GM23248 (cell line): ENCODE data around the gene B4GALT6. TPM values are rescaled to one million over a fixed set of nuclear protein-coding genes. Genes with fewer than 3 reads are reported as not detected.

Experiments used
- DNase-seq: peaks from one replicate; pipeline ENCODE4 v3.0.0-alpha.2; 2015
- H2AFZ ChIP-seq: fragments of 200-600 bp; sonication (generic); 2 replicates; pipeline ENCODE4 v1.6.1; 2016; ENCODE audit warnings: antibody characterized with exemption
- H3F3A ChIP-seq: fragments of 200-600 bp; sonication (generic); 2 replicates; pipeline ENCODE4 v1.6.1; 2016; ENCODE audit warnings: mild to moderate bottlenecking, antibody characterized with exemption, mixed run types; ENCODE audit not compliant: insufficient read depth
- H3K27ac ChIP-seq: fragments of 200-600 bp; sonication (generic); 2 replicates; pipeline ENCODE4 v1.5.1; 2016; ENCODE audit warnings: mild to moderate bottlenecking
- H3K27me3 ChIP-seq: fragments of 200-600 bp; sonication (generic); replicated peaks from 2 replicates; pipeline ENCODE4 v1.6.1; 2016; ENCODE audit warnings: mild to moderate bottlenecking; ENCODE audit not compliant: insufficient read depth
- H3K36me3 ChIP-seq: fragments of 200-600 bp; sonication (generic); 2 replicates; pipeline ENCODE4 v1.6.1; 2016; ENCODE audit warnings: low read depth, mild to moderate bottlenecking
- H3K4me1 ChIP-seq: fragments of 200-600 bp; sonication (generic); 2 replicates; pipeline ENCODE4 v1.6.1; 2016; ENCODE audit warnings: mild to moderate bottlenecking; ENCODE audit not compliant: insufficient read depth
- H3K4me2 ChIP-seq: fragments of 200-600 bp; sonication (generic); one replicate; pipeline ENCODE4 v1.6.1; 2016; ENCODE audit warnings: mild to moderate bottlenecking; ENCODE audit not compliant: unreplicated experiment
- H3K4me3 ChIP-seq: fragments of 200-600 bp; sonication (generic); 2 replicates; pipeline ENCODE4 v1.5.1; 2016; ENCODE audit warnings: mild to moderate bottlenecking
- H3K79me2 ChIP-seq: fragments of 200-600 bp; sonication (generic); 2 replicates; pipeline ENCODE4 v1.6.1; 2016; ENCODE audit warnings: mild to moderate bottlenecking; ENCODE audit not compliant: insufficient read depth
- H3K9ac ChIP-seq: fragments of 200-600 bp; sonication (generic); 2 replicates; pipeline ENCODE4 v1.6.1; 2016; ENCODE audit warnings: mild to moderate bottlenecking
- H3K9me2 ChIP-seq: fragments of 200-600 bp; sonication (generic); 2 replicates; pipeline ENCODE4 v1.6.1; 2016; ENCODE audit warnings: mixed run types, mild to moderate bottlenecking, moderate library complexity; ENCODE audit not compliant: insufficient read depth
- H3K9me3 ChIP-seq: fragments of 200-600 bp; sonication (generic); one replicate; pipeline ENCODE4 v1.6.1; 2017; ENCODE audit warnings: low read depth
- H4K20me1 ChIP-seq: fragments of 200-600 bp; sonication (generic); 2 replicates; pipeline ENCODE4 v1.6.0; 2016; ENCODE audit not compliant: insufficient read depth
- EZH2 ChIP-seq: fragments of 200-600 bp; sonication (generic); IDR thresholded peaks from 2 replicates; pipeline ENCODE4 v1.6.1; 2018; ENCODE audit warnings: antibody characterized with exemption, mild to moderate bottlenecking; ENCODE audit not compliant: insufficient read depth, poor library complexity, severe bottlenecking
- EZH2phosphoT487 ChIP-seq: fragments of 200-600 bp; sonication (generic); IDR thresholded peaks from 2 replicates; pipeline ENCODE4 v1.6.1; 2018; ENCODE audit warnings: antibody characterized with exemption, moderate library complexity, mild to moderate bottlenecking, low read depth; ENCODE audit not compliant: insufficient read depth
- WGBS, 2 experiments: methylation state at CpG; one replicate each; pipeline ENCODE4 v1.1.6; 2015 to 2017; ENCODE audit warnings: low lambda C conversion rate in 2 of 2, low coverage in 1 of 2; ENCODE audit errors: missing lambda C conversion rate in 2 of 2; 5-methylcytosine and 5-hydroxymethylcytosine counted together
- in situ Hi-C: fragments of 300-500 bp; cut with MboI; formaldehyde crosslinking; loops from 2 replicates; pipeline ENCODE4 v1.15.0; 2020
- polyA plus RNA-seq: library from polyadenylated mRNA; unstranded; fragments of >200 nt; fragmentation: Nextera tagmentation; extraction: Ambion mirVana; gene quantifications from 2 replicates; pipeline ENCODE4 v1.2.1, GENCODE V29; 2016
- total RNA-seq: library from RNA; depleted of rRNA; stranded (reverse); fragments of >200 nt; shearing (Covaris generic); gene quantifications from 2 replicates; pipeline ENCODE4 v1.2.3, GENCODE V29; 2014

Gene B4GALT6
- total and polyA plus RNA-seq, 2 experiments from 2014 or later: 1.2 to 2.4 TPM

DNA sequence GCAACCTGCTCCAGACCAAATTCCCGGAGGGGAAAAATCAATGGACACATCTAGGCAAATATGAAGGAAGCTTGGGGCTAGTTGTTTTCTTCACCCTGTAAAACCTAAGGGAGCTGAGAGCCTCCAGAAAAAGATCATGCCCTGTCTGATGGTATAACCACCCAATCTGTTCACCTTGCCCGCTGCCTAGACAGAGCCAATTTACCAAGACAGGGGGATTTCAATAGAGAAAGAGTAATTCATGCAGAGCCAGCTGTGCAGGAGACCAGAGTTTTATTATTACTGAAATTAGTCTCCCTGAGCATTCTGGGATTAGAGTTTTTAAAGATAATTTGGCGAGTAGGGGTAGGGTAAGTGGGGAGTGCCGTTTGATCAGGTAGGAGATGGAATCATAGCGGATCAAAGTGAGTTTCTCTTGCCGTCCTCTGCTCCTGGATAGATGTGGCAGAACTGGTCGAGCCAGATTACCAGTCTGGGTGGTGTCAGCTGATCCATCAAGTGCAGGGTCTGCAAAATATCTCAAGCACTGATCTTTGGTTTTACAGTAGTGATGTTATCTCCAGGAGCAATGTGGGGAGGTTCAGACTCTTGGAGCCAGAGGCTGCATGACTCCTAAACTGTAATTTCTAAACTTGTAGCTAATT lies 35.1 kb upstream of the B4GALT6 start:
- in situ Hi-C loops: no loop called here
- no peaks in the 10 kb centered on the region for H3K9me3 ChIP-seq

DNA sequence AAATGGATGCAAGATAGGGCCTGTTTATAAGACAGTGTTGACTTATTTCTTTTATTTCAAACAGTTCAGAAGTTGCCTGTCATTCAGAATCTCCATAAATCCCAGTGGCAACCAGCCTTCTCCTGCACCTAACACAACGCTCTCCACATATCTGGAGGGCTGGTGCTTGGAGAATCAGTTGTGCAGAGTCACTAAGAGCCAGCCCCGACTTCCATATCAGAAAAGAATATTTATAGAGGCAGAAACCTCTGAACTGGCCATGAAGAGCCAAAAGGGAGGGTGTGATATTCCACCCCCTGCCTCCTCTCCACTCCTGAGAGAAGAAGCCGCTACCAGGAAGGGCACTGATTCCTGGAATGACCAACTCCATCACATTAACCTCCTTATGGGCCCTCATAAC lies 34.0 kb upstream of the B4GALT6 start:
- no peaks in the 10 kb centered on the region for H3K9me2 ChIP-seq
- H3K79me2 ChIP-seq: no peaks in the 10 kb centered on the region
- no peak overlapping the region for H3K27ac ChIP-seq
- in situ Hi-C loops: no loop called here
- no peaks in the 10 kb centered on the region for H4K20me1 ChIP-seq
- no peak overlapping the region for H3K9ac ChIP-seq
- H3K27me3 ChIP-seq: no peaks in the 10 kb centered on the region
- no peaks in the 10 kb centered on the region for H3F3A ChIP-seq
- H2AFZ ChIP-seq: no peak overlapping the region
- no peaks in the 10 kb centered on the region for H3K9me3 ChIP-seq
- WGBS, 2 experiments: 32 to 37% methylated on average over 3 of the region's 3 CpGs
- no peak overlapping the region for H3K4me3 ChIP-seq
- H3K4me2 ChIP-seq: no peak overlapping the region
- DNase-seq: no peak
- no peaks in the 10 kb centered on the region for H3K4me1 ChIP-seq
- H3K36me3 ChIP-seq: no peaks in the 10 kb centered on the region
- TF ChIP-seq EZH2phosphoT487 (no peak), EZH2 (no peak)

More for the DNA sequence above, 35.1 kb upstream of the B4GALT6 start:
- DNase-seq: no peak
- no peaks in the 10 kb centered on the region for H3F3A ChIP-seq
- no peak overlapping the region for H3K4me3 ChIP-seq
- H3K36me3 ChIP-seq: no peaks in the 10 kb centered on the region
- no peaks in the 10 kb centered on the region for H4K20me1 ChIP-seq
- H3K27me3 ChIP-seq: 0 out of 2 replicates have a peak, but pooled peaks cover under 1% of the 10 kb centered on the region
- no peak overlapping the region for H3K9ac ChIP-seq
- H3K9me2 ChIP-seq: no peaks in the 10 kb centered on the region
- TF ChIP-seq EZH2 (no peak), EZH2phosphoT487 (no peak)
- H3K4me2 ChIP-seq: no peak overlapping the region
- no peak overlapping the region for H2AFZ ChIP-seq
- H3K27ac ChIP-seq: no peak overlapping the region
- no peaks in the 10 kb centered on the region for H3K79me2 ChIP-seq
- no peaks in the 10 kb centered on the region for H3K4me1 ChIP-seq
- 39 to 52% methylated on average over 7 of the region's 7 CpGs for WGBS, 2 experiments

DNA sequence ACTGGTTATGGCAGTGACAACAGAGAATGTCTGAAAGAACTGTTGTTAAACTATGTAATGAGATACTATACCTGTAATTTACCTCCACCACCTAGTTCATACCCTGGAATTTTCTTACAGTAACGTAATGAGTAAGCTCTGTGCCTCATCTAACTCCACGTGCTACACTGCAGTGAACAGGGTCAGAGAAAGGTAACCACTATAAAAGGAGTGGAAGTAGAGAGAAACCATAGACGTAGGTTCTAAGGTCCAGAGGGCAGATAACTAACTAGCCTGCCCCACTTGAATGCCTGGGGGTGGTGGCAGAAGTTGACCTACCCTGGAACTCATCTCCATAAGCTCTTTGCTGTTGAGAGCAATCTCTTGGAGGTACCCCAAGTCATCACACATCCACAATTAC lies 32.0 kb upstream of the B4GALT6 start:
- in situ Hi-C loops: no loop called here
- 35 to 38% methylated on average over 3 of the region's 3 CpGs for WGBS, 2 experiments
- H3K4me3 ChIP-seq: no peak overlapping the region
- H3K9ac ChIP-seq: no peak overlapping the region
- H3F3A ChIP-seq: no peaks in the 10 kb centered on the region
- H2AFZ ChIP-seq: no peak overlapping the region
- H4K20me1 ChIP-seq: no peaks in the 10 kb centered on the region
- H3K4me1 ChIP-seq: no peaks in the 10 kb centered on the region
- no peaks in the 10 kb centered on the region for H3K36me3 ChIP-seq
- H3K4me2 ChIP-seq: no peak overlapping the region
- DNase-seq: no peak
- no peaks in the 10 kb centered on the region for H3K9me2 ChIP-seq
- TF ChIP-seq EZH2 (no peak), EZH2phosphoT487 (no peak)
- no peaks in the 10 kb centered on the region for H3K9me3 ChIP-seq
- no peaks in the 10 kb centered on the region for H3K27me3 ChIP-seq
- no peaks in the 10 kb centered on the region for H3K79me2 ChIP-seq
- no peak overlapping the region for H3K27ac ChIP-seq

DNA sequence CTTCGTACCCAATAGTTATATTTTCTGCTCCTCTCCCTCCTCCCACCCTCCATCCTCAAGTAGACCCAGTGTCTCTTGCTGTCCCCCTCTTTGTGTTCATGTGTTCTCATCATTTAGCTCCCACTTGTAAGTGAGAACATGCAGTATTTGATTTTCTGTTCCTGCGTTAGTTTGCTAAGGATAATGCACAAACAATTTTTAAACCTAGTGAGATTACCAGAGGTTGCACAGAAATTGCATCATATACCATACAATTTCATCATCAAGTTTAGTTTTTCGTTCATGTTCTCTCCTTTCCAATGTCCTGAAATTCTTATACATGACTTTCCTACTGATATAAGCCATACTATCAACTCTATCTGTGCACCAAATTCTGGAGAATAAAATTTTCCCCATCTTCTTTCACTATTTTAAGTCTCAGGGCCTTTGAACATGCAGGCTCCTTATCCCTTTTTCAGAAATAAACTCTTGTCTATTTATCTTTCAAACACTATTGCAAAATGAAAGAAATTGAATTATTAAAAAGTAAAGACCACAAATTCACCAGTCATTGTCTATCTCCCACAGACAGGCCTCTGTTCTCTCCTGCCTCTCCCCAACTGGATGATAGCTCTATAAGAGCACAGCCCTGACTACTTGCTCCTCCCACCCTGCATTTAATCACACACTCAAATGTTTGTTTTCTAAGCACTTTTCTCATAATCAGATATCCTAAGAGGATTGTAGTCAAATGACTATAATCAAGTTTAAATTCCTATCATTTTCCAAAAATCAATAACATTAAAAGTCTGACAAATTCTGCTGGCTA lies 27.2 kb upstream of the B4GALT6 start:
- Histone ChIP-seq H3K36me3 (no peaks in the 10 kb centered on the region), H3K9me3 (no peaks in the 10 kb centered on the region), H3K27me3 (no peaks in the 10 kb centered on the region), H3K9ac (no peak overlapping the region), H3K4me2 (no peak overlapping the region), H3K27ac (no peak overlapping the region), H3F3A (no peaks in the 10 kb centered on the region), H3K9me2 (no peaks in the 10 kb centered on the region), H2AFZ (no peak overlapping the region), H3K79me2 (no peaks in the 10 kb centered on the region), H3K4me1 (no peaks in the 10 kb centered on the region), H4K20me1 (no peaks in the 10 kb centered on the region), H3K4me3 (no peak overlapping the region)
- in situ Hi-C loops: no loop called here
- TF ChIP-seq EZH2: no peak
- TF ChIP-seq EZH2phosphoT487: no peak
- DNase-seq: no peak
- 49 to 55% methylated on average over 3 of the region's 3 CpGs for WGBS, 2 experiments
